HepG2 (cell line): Measurements from ENCODE around the gene TMC2. TPM values are rescaled to one million over a fixed set of nuclear protein-coding genes. Genes with fewer than 3 reads are reported as not detected.
A peak's percentile ranks its signal among the peaks of the same experiment; 100 is the strongest.

Source experiments
- CEBPB ChIP-seq: IDR thresholded peaks from 2 replicates; pipeline ENCODE4 v1.6.1; 2011; ENCODE audit warnings: low read depth, low read length, improper control_type of control experiment, borderline replicate concordance
- ELF4 ChIP-seq: sonication (generic); formaldehyde crosslinking; IDR thresholded peaks from 2 replicates; pipeline ENCODE4 v1.5.0; 2020; ENCODE audit warnings: missing genetic modification reagents, mild to moderate bottlenecking, moderate library complexity, borderline replicate concordance
- EP300 ChIP-seq, 3 experiments: sonication (generic) in 1 of 3; formaldehyde crosslinking in 1 of 3; IDR thresholded peaks; 2 replicates each; pipeline versions ENCODE4 v1.5.1 to v1.6.1; 2011 to 2020; ENCODE audit warnings: low read depth in 2 of 3, low read length in 2 of 3, borderline replicate concordance in 1 of 3, improper control_type of control experiment in 1 of 3, mild to moderate bottlenecking in 1 of 3, missing genetic modification reagents in 1 of 3, moderate library complexity in 1 of 3
- GMEB1 ChIP-seq: sonication (generic); formaldehyde crosslinking; IDR thresholded peaks from 2 replicates; pipeline ENCODE4 v1.5.1; 2020; ENCODE audit warnings: missing genetic modification reagents, mild to moderate bottlenecking, borderline replicate concordance
- HNRNPH1 ChIP-seq: fragments of 200-400 bp; formaldehyde crosslinking; optimal IDR thresholded peaks from 2 replicates; pipeline ENCODE3; 2017; ENCODE audit warnings: mild to moderate bottlenecking, low read depth, low read length
- KDM4B ChIP-seq: sonication (generic); formaldehyde crosslinking; IDR thresholded peaks from 2 replicates; pipeline ENCODE4 v1.4.0; 2020; ENCODE audit warnings: missing genetic modification reagents
- PHB2 ChIP-seq: fragments of 450-650 bp; IDR thresholded peaks from 2 replicates; pipeline ENCODE4 v1.6.1; 2018; ENCODE audit not compliant: partially characterized antibody
- PHF8 ChIP-seq: sonication (generic); formaldehyde crosslinking; IDR thresholded peaks from 2 replicates; pipeline ENCODE4 v1.5.0; 2020; ENCODE audit warnings: missing genetic modification reagents
- PRMT3 ChIP-seq: sonication (generic); formaldehyde crosslinking; IDR thresholded peaks from 2 replicates; pipeline ENCODE4 v1.8.1; 2022; ENCODE audit warnings: low read depth, mild to moderate bottlenecking, moderate library complexity, missing genetic modification reagents, borderline replicate concordance
- PTBP1 ChIP-seq: fragments of 200-400 bp; formaldehyde crosslinking; IDR thresholded peaks from 2 replicates; pipeline ENCODE4 v1.6.1; 2018; ENCODE audit warnings: low read length, low read depth; ENCODE audit not compliant: poor library complexity, severe bottlenecking
- RARG ChIP-seq: sonication (generic); formaldehyde crosslinking; IDR thresholded peaks from 2 replicates; pipeline ENCODE4 v1.4.0; 2020; ENCODE audit warnings: low read depth, mild to moderate bottlenecking, missing genetic modification reagents
- RXRA ChIP-seq: sonication (generic); formaldehyde crosslinking; IDR thresholded peaks from 2 replicates; pipeline ENCODE4 v1.5.1; 2020; ENCODE audit warnings: missing genetic modification reagents
- SKI ChIP-seq: fragments of 450-650 bp; IDR thresholded peaks from one replicate; pipeline ENCODE4 v1.6.1; 2018; ENCODE audit warnings: mild to moderate bottlenecking; ENCODE audit not compliant: partially characterized antibody
- TOE1 ChIP-seq: sonication (generic); formaldehyde crosslinking; IDR thresholded peaks from 2 replicates; pipeline ENCODE4 v1.4.0; 2020; ENCODE audit warnings: mild to moderate bottlenecking, missing genetic modification reagents
- ZBTB3 ChIP-seq: sonication (generic); formaldehyde crosslinking; IDR thresholded peaks from 2 replicates; pipeline ENCODE4 v1.4.0; 2020; ENCODE audit warnings: low read depth, mild to moderate bottlenecking, moderate library complexity, missing genetic modification reagents, borderline replicate concordance
- ZBTB44 ChIP-seq: sonication (generic); formaldehyde crosslinking; IDR thresholded peaks from 2 replicates; pipeline ENCODE4 v1.4.0; 2020; ENCODE audit warnings: missing genetic modification reagents
- ZBTB7B ChIP-seq: sonication (generic); formaldehyde crosslinking; IDR thresholded peaks from 2 replicates; pipeline ENCODE4 v1.4.0; 2020; ENCODE audit warnings: missing genetic modification reagents
- ZFYVE20 ChIP-seq: sonication (generic); formaldehyde crosslinking; IDR thresholded peaks from 2 replicates; pipeline ENCODE4 v1.8.0; 2023; ENCODE audit warnings: low read depth, mild to moderate bottlenecking, moderate library complexity, missing genetic modification reagents, borderline replicate concordance
- ZMAT3 ChIP-seq: sonication (generic); formaldehyde crosslinking; conservative IDR thresholded peaks from 2 replicates; pipeline ENCODE4 v1.7.0; 2021; ENCODE audit warnings: missing genetic modification reagents
- ZNF225 ChIP-seq: sonication (generic); formaldehyde crosslinking; IDR thresholded peaks from 2 replicates; pipeline ENCODE4 v1.4.0; 2020; ENCODE audit warnings: mild to moderate bottlenecking, missing genetic modification reagents
- ZNF562 ChIP-seq: sonication (generic); formaldehyde crosslinking; IDR thresholded peaks from 2 replicates; pipeline ENCODE4 v1.8.0; 2022; ENCODE audit warnings: missing genetic modification reagents, borderline replicate concordance
- ZNF780A ChIP-seq: sonication (generic); formaldehyde crosslinking; IDR thresholded peaks from 2 replicates; pipeline ENCODE4 v1.8.0; 2022; ENCODE audit warnings: mild to moderate bottlenecking, missing genetic modification reagents, moderate library complexity
- ZNF83 ChIP-seq: sonication (generic); formaldehyde crosslinking; IDR thresholded peaks from 2 replicates; pipeline ENCODE4 v1.4.0; 2020; ENCODE audit warnings: missing genetic modification reagents, mild to moderate bottlenecking, borderline replicate concordance
- polyA plus RNA-seq, 8 experiments: library from polyadenylated mRNA; depleted of rRNA in 3 of 8; stranded (reverse) in 7 of 8; unstranded in 1 of 8; fragments of >200 nt; fragmentation: Illumina TruSeq in 4 of 8; extraction: Trizol in 4 of 8; gene quantifications; 2 replicates each; pipeline versions ENCODE4 v1.2.1 to v1.2.3, GENCODE V29; 2011 to 2016; ENCODE audit warnings: low read depth in 4 of 8, missing spikeins in 1 of 8, mixed read lengths in 1 of 8; ENCODE audit not compliant: insufficient read depth in 1 of 8
- total RNA-seq, 5 experiments: library from RNA; depleted of rRNA; stranded (reverse); fragments of >200 nt; fragmentation: Illumina TruSeq; extraction: Trizol; gene quantifications; 2 replicates each; pipeline ENCODE4 v1.2.3, GENCODE V29; 2016; ENCODE audit warnings: low read depth in 1 of 5
- TF ChIP-seq, protein P1 (sequence below): sonication (generic); formaldehyde crosslinking; IDR thresholded peaks from 2 replicates; pipeline ENCODE4 v1.8.1; 2023; ENCODE audit warnings: mild to moderate bottlenecking, inconsistent platforms, moderate library complexity, missing genetic modification reagents, borderline replicate concordance

Gene TMC2
- total and polyA plus RNA-seq, 2 of the 13 experiments (the other 11 are each of a cell fraction or from before 2014, with no cell fraction given), result not detected

GRCh38 chr20:2652724-2653555 lies 116.6 kb downstream of the TMC2 start (continued):
- TF ChIP-seq ZBTB3 (CRISPR knock-in tag) (peak; percentile 92; the same call in 1 of the 2 replicates), TOE1 (CRISPR knock-in tag) (no peak; the same call in 1 of the 2 replicates), SKI (no peak), PRMT3 (no peak), ZNF780A (peak; percentile 10), HNRNPH1 (no peak), ZFYVE20 (CRISPR knock-in tag) (no peak; the same call in 1 of the 2 replicates), EP300 (IDR thresholded peaks at IDR 0.05; ENCODE audit: low read depth in 2 of 2, low read length in 2 of 2) (no peak), EP300 (CRISPR knock-in tag; IDR thresholded peaks at IDR 0.05; ENCODE audit: borderline replicate concordance) (no peak), RXRA (CRISPR knock-in tag) (no peak), PHB2 (no peak), ZBTB7B (CRISPR knock-in tag) (peak; percentile 28; the same call in 1 of the 2 replicates), ELF4 (CRISPR knock-in tag) (no peak), KDM4B (CRISPR knock-in tag) (no peak), PHF8 (peak; percentile 70), GMEB1 (peak; percentile 66; the same call in 1 of the 2 replicates), ZMAT3 (CRISPR knock-in tag) (peak; percentile 95; the same call in 1 of the 2 replicates), ZNF562 (CRISPR knock-in tag) (no peak; the same call in 1 of the 2 replicates), ZNF225 (peak; percentile 91; the same call in 1 of the 2 replicates), PTBP1 (peak; percentile 89), ZBTB44 (CRISPR knock-in tag) (no peak), ZNF83 (no peak; the same call in 1 of the 2 replicates), RARG (CRISPR knock-in tag) (0 out of 2 replicates have a peak, but pooled peaks have one; percentile 49), CEBPB (no peak)
- TF ChIP-seq, protein P1, sequence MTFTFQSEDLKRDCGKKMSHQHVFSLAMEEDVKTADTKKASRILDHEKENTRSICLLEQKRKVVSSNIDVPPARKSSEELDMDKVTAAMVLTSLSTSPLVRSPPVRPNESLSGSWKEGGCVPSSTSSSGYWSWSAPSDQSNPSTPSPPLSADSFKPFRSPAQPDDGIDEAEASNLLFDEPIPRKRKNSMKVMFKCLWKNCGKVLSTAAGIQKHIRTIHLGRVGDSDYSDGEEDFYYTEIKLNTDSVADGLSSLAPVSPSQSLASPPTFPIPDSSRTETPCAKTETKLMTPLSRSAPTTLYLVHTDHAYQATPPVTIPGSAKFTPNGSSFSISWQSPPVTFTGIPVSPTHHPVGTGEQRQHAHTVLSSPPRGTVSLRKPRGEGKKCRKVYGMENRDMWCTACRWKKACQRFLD (CRISPR knock-in tag), result peak; percentile 99
